Common myeloid progenitor, CD34-positive (primary cell): ENCODE data around the gene MMD.

ENCODE experiments used
- CTCF ChIA-PET: fragments of 350-600 bp; sonication (Branson Sonifier 250); formaldehyde crosslinking; loops from one replicate; lab custom pipeline; 2021; ENCODE audit warnings: antibody characterized with exemption; lab: Charles Lee
- POLR2A ChIA-PET: fragments of 350-600 bp; sonication (Branson Sonifier 250); formaldehyde crosslinking; loops from one replicate; lab custom pipeline; 2021; ENCODE audit warnings: antibody characterized with exemption; lab: Charles Lee
- DNase-seq, 3 donors: peaks; one replicate each; pipeline versions ENCODE4 v3.0.0 to v3.0.0-alpha.2; 2013
- H3K27ac ChIP-seq, 2 experiments: 1 replicate in 1 of 2; 2 replicates in 1 of 2; pipeline ENCODE4 v1.7.0; 2013; ENCODE audit warnings: inconsistent platforms in 2 of 2, low read length in 2 of 2, mild to moderate bottlenecking in 2 of 2, low read depth in 1 of 2, moderate library complexity in 1 of 2; ENCODE audit not compliant: severe bottlenecking in 2 of 2, insufficient read depth in 1 of 2, poor library complexity in 1 of 2
- H3K27me3 ChIP-seq, 5 experiments: replicated peaks in 2 of 5; 1 replicate in 3 of 5; 2 replicates in 2 of 5; pipeline versions ENCODE4 v1.6.1 to v1.7.0; 2013; ENCODE audit warnings: low read length in 4 of 5, mild to moderate bottlenecking in 2 of 5, moderate library complexity in 2 of 5, inconsistent platforms in 1 of 5; ENCODE audit not compliant: insufficient read depth in 5 of 5, control insufficient read depth in 4 of 5
- H3K36me3 ChIP-seq, 4 experiments: 1 replicate in 2 of 4; 2 replicates in 2 of 4; pipeline versions ENCODE4 v1.6.1 to v1.7.0; 2013; ENCODE audit warnings: low read length in 3 of 4, control low read depth in 1 of 4, mild to moderate bottlenecking in 1 of 4; ENCODE audit not compliant: control insufficient read depth in 4 of 4, insufficient read depth in 4 of 4
- H3K4me1 ChIP-seq, 4 experiments: 1 replicate in 3 of 4; 2 replicates in 1 of 4; pipeline versions ENCODE4 v1.6.1 to v1.7.1; 2013; ENCODE audit warnings: low read length in 3 of 4, mild to moderate bottlenecking in 3 of 4, control low read depth in 1 of 4, inconsistent platforms in 1 of 4, moderate library complexity in 1 of 4; ENCODE audit not compliant: control insufficient read depth in 4 of 4, insufficient read depth in 4 of 4; ENCODE audit errors: control extremely low read depth in 1 of 4
- H3K4me3 ChIP-seq, 7 experiments: 1 replicate in 4 of 7; 2 replicates in 3 of 7; pipeline versions ENCODE4 v1.5.1 to v1.7.0; 2013; ENCODE audit warnings: mild to moderate bottlenecking in 7 of 7, low read length in 6 of 7, moderate library complexity in 6 of 7, inconsistent platforms in 2 of 7, low read depth in 2 of 7, control low read depth in 1 of 7; ENCODE audit not compliant: insufficient read depth in 4 of 7, control insufficient read depth in 1 of 7; ENCODE audit errors: extremely low read depth in 1 of 7
- H3K9me3 ChIP-seq, 5 experiments: 1 replicate in 4 of 5; 2 replicates in 1 of 5; pipeline versions ENCODE4 v1.6.1 to v1.7.1; 2013; ENCODE audit warnings: low read length in 4 of 5, mild to moderate bottlenecking in 2 of 5, inconsistent platforms in 1 of 5, low read depth in 1 of 5, moderate library complexity in 1 of 5; ENCODE audit not compliant: control insufficient read depth in 4 of 5, insufficient read depth in 2 of 5; ENCODE audit errors: control extremely low read depth in 1 of 5
- WGBS: methylation state at CpG from one replicate; pipeline ENCODE4 v1.1.5; 2013; ENCODE audit not compliant: insufficient coverage; 5-methylcytosine and 5-hydroxymethylcytosine counted together

MMD gene

DNA sequence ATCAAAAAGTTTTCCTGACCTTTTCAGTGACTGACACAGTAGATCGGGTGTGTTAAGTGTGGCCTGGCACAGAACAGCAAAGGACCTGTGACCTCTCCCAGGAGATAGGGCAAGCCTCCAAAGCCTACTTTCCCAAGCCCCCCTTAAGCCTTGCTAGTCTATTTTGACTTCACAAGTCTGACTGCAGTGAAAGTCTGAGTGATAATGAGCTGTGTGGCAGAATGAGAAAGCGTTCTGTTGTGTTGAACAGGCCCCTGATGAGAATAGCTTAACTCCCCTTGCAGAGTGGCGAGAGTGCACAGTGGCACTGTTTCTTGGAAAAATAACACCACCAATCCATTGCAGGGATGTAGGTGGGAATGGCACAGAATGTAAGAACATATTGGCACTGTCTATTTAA lies 32.8 kb downstream of the MMD start:
- POLR2A ChIA-PET = interaction anchor here (0.6 kb wide), 1 partner anchor 9 kb away, joined by 3 read pairs; no protein-coding TSS in a partner anchor
- Histone ChIP-seq H3K9me3 (no peaks in the 10 kb centered on the region), H3K27me3 (no peaks in the 10 kb centered on the region), H3K36me3 (peaks cover 0 to 5% (median 2%) of the 10 kb centered on the region in 4 experiments), H3K4me3 (no peak overlapping the region), H3K4me1 (no peaks in the 10 kb centered on the region), H3K27ac (no peak overlapping the region)
- DNase-seq = no peak
- CTCF ChIA-PET = interaction anchor here (0.8 to 1.6 kb wide), 2 partner anchors 32 to 125 kb away, joined by 3 to 4 read pairs; no protein-coding TSS in a partner anchor
- 100% methylated on average over 1 of the region's 3 CpGs for WGBS

DNA sequence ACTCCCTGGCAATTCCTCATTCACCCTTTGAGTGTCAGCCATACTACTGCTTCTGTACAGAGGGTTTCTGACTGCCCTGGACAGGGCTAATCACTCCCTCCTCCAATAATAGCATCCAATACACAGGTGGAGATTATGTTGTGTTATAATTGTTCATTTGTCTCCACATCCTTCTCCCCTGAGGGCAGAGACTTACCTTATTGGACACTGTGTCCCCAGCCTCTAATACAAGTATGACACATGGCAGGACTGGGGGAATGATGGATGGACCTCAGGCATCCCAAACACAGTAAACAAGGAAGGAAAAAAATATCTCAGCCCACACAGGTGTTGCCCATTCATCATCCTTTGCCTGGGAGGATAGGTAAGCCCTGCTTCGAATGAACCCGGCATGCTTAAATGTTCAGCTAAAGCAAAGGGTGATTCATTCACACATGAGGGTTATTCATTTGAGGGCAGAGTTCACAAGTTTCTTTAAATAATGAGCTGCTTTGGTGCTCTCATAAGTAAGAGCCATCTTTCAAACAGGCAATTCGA lies 34.8 kb downstream of the MMD start:
- H3K4me3 ChIP-seq = no peak overlapping the region
- no peaks in the 10 kb centered on the region for H3K36me3 ChIP-seq
- CTCF ChIA-PET = no interaction called here
- no peaks in the 10 kb centered on the region for H3K9me3 ChIP-seq
- POLR2A ChIA-PET = no interaction called here
- no peaks in the 10 kb centered on the region for H3K27me3 ChIP-seq
- no peaks in the 10 kb centered on the region for H3K4me1 ChIP-seq
- WGBS = 100% methylated on average over 1 of the region's 3 CpGs
- no peak overlapping the region for H3K27ac ChIP-seq
- no peak for DNase-seq

DNA sequence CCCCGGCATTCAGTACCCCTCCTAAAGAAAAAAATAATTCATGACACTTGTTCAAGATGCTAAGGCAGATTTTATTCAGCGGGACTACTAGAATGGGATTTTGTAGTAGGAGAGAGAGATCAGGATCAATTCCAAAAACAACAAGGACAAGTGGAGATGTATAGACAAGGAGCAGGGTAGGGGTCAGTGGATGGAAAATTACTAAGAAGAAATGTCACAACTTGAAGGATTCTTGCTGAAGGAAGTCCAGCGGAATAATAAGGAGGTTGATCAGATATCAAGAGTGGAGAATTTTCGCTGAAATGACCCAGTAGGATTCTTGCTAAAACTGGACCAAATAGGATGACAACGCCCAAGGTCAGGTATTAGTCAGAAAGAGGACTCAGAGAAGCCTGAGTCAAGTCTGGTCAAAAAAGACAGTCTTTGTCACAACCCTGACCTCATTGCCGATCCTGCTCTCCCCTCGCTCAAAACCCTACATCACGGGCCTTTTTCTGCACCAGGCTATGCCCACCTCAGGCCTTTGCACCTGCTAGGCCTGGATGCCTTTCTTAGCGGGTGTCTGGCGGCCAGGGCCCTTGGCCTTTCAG lies 36.9 kb downstream of the MMD start:
- 93% methylated on average over 8 of the region's 10 CpGs for WGBS

DNA sequence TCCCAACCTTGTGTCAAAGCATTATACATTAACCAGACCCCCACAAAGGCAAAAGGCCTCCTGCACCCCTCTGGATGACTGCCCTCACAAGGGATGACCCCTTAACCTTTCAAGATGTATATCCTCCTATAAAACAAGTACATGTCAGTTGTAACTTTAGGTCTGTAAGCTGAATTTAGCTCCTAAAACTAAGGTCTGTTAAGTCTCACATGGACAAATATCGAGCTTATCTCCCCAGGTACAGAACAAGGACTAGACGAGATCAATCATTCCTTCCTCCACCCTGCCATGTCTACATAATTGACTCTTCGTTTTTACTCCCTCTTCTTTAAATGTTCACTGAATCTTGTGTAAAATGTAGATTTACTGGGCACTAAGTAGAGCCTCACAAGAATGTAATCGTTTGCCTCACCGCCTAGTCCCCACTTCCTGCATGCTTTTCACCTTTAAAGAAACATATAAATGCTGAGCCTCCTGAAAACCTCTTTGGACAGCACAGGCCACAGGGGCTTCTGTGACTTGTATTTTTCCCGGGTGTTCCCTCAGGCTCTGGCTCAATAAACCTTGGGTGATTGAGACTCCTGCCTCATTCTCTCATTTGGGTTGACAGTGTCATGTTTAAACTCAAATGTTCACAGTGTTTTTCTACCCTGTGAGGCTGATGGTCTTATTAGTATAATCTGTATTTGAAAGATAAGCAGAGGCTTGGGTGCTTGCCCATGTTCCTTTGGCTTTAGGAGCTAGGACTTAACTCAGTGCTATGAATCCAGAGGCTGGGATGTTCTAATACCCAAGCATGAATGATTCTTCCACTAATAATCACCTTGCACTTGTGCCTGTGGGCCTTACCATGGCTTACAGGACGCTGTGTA lies 37.6 kb downstream of the MMD start:
- CTCF ChIA-PET = no interaction called here
- H3K27me3 ChIP-seq = no peaks in the 10 kb centered on the region

More for the DNA sequence above, 36.9 kb downstream of the MMD start:
- Histone ChIP-seq H3K27me3 (no peaks in the 10 kb centered on the region), H3K27ac (no peak overlapping the region), H3K36me3 (no peaks in the 10 kb centered on the region), H3K4me3 (no peak overlapping the region), H3K9me3 (no peaks in the 10 kb centered on the region), H3K4me1 (no peaks in the 10 kb centered on the region)
- no peak for DNase-seq
- POLR2A ChIA-PET = no interaction called here
- CTCF ChIA-PET = interaction anchor here (1.5 kb wide), 1 partner anchor 142 kb away, joined by 4 read pairs; no protein-coding TSS in a partner anchor

DNA sequence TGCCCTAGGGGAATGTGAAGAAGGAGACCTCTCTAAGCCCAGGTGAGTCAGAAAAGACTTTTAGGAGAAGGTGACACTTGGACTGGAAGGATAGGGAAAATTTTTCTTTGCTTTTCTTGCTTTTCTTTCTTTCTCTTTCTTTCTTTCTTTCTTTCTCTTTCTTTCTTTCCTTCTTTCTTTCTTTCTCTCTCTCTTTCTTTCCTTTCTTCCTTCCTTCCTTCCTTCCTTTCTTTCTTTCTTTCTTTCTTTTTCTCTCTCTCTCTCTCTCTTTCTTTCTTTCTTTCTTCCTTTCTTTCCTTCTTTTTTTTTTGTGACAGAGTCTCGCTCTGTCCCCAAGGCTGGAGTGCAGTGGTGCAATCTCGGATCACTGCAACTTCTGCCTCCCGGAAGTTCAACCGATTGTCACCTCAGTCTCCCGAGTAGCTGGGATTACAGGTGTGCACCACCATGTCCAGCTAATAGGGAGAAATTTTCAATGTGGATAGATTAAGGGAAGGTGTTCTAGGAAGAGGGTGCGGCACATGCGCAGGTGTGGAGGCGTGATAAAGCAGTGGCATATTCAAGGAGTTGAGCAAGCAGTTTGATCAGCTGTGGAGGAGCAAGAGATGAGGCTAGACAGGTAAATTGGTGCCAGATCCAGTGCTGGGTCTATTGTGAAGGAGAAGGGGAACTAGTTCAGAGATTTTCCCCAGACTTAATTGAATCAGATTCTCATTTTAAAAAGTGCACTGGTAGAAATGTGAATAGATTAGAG lies 40.4 kb downstream of the MMD start:
- Histone ChIP-seq H3K36me3 (no peaks in the 10 kb centered on the region), H3K27ac (no peak overlapping the region), H3K4me3 (no peak overlapping the region), H3K9me3 (no peaks in the 10 kb centered on the region), H3K27me3 (no peaks in the 10 kb centered on the region), H3K4me1 (no peaks in the 10 kb centered on the region)
- POLR2A ChIA-PET = no interaction called here
- WGBS = 93% methylated on average over 7 of the region's 8 CpGs
- CTCF ChIA-PET = interaction anchor here (1.3 kb wide), 1 partner anchor 33 kb away, joined by 4 read pairs; no protein-coding TSS in a partner anchor
- DNase-seq = no peak

More for the DNA sequence above, 37.6 kb downstream of the MMD start:
- H3K4me3 ChIP-seq = no peak overlapping the region
- no peak overlapping the region for H3K27ac ChIP-seq
- H3K9me3 ChIP-seq = no peaks in the 10 kb centered on the region
- H3K4me1 ChIP-seq = no peaks in the 10 kb centered on the region
- no peak for DNase-seq
- 91% methylated on average over 4 of the region's 7 CpGs for WGBS
- no peaks in the 10 kb centered on the region for H3K36me3 ChIP-seq
- POLR2A ChIA-PET = no interaction called here

DNA sequence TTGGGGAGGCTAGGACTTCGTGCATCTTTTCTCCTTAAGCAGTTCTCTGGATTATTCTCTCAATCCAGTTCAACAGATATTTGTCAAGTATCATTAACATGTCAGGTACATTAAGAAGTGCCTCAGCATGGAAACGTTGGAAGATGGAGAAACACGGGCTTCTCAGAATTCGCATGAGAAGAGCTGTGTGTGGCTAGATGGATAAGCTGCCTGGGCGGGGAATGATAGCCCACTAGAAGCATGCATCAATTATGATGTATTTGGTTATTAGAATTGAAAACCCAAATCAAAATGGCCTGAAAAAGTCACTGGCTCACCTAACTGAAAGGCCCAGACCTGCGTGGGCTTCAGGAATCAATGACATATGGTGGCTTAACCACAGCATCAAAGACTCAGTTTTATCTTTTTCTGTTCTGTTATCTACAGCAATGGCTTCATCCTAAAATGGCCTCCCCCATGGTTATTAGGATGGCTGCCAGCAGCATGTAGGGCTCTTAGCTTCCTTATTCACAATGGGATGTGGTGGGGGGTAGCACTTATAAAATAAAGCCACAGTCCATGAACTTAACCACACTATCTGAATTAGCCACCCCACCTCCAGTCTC lies 43.9 kb downstream of the MMD start:
- H3K4me1 ChIP-seq = no peaks in the 10 kb centered on the region
- H3K9me3 ChIP-seq = peaks cover 0 to 4% (median 0%) of the 10 kb centered on the region in 5 experiments
- ChIA-PET CTCF (no interaction called here), POLR2A (no interaction called here)
- H3K27me3 ChIP-seq = no peaks in the 10 kb centered on the region
- no peak overlapping the region for H3K4me3 ChIP-seq
- H3K36me3 ChIP-seq = no peaks in the 10 kb centered on the region
- DNase-seq = peak; percentile 14 to 65 (median 54)
- 85% methylated on average over 5 of the region's 6 CpGs for WGBS
- no peak overlapping the region for H3K27ac ChIP-seq
